H1 (cell line): ENCODE data around the gene DRAM2. TPM values are rescaled to one million over a fixed set of nuclear protein-coding genes. Genes with fewer than 3 reads are reported as not detected.

Source experiments
- CTCF ChIA-PET: fragments of 300-600 bp; sonication (Branson Sonifier 250); formaldehyde crosslinking; loops from one replicate; lab custom pipeline; 2021; ENCODE audit not compliant: partially characterized antibody; lab: Charles Lee
- POLR2A ChIA-PET: fragments of 300-600 bp; sonication (Branson Sonifier 250); formaldehyde crosslinking; loops from one replicate; lab custom pipeline; 2021; ENCODE audit warnings: inconsistent platforms; ENCODE audit not compliant: partially characterized antibody; lab: Charles Lee
- DNase-seq, 2 experiments: peaks; one replicate each; pipeline versions ENCODE4 v3.0.0 to v3.0.0-alpha.2; 2010 to 2022; ENCODE audit warnings: low spot score in 2 of 2, low read depth in 1 of 2, mixed read lengths in 1 of 2
- FAIRE-seq: peaks from 2 replicates; lab custom pipeline; 2011; peaks lifted over from hg19 to GRCh38; lab: Jason Lieb, UNC
- H2AFZ ChIP-seq: 2 replicates; pipeline ENCODE4 v1.8.1; 2012; ENCODE audit warnings: low read length, inconsistent platforms
- H2AK5ac ChIP-seq: 2 replicates; pipeline ENCODE4 v1.6.1; 2013; ENCODE audit warnings: low read depth, low read length
- H2BK120ac ChIP-seq: replicated peaks from 2 replicates; pipeline ENCODE3; 2013; ENCODE audit warnings: low read depth, low read length, inconsistent platforms
- H2BK12ac ChIP-seq: 2 replicates; pipeline ENCODE4 v1.6.1; 2013; ENCODE audit warnings: low read depth, low read length
- H2BK15ac ChIP-seq: 2 replicates; pipeline ENCODE4 v1.6.1; 2013; ENCODE audit warnings: low read length
- H2BK20ac ChIP-seq: 2 replicates; pipeline ENCODE4 v1.6.1; 2013; ENCODE audit warnings: low read length
- H2BK5ac ChIP-seq: 2 replicates; pipeline ENCODE4 v1.6.1; 2013; ENCODE audit warnings: low read depth, low read length
- H3K14ac ChIP-seq: 2 replicates; pipeline ENCODE4 v1.6.1; 2013; ENCODE audit warnings: inconsistent platforms; ENCODE audit not compliant: insufficient read length
- H3K18ac ChIP-seq: 2 replicates; pipeline ENCODE4 v1.6.1; 2013; ENCODE audit warnings: low read length; ENCODE audit errors: extremely low read depth
- H3K23ac ChIP-seq: 2 replicates; pipeline ENCODE4 v1.6.1; 2013; ENCODE audit warnings: inconsistent platforms; ENCODE audit not compliant: insufficient read length
- H3K23me2 ChIP-seq: 2 replicates; pipeline ENCODE4 v1.6.1; 2013; ENCODE audit warnings: low read depth, low read length
- H3K27ac ChIP-seq: 2 replicates; pipeline ENCODE4 v1.6.1; 2011; ENCODE audit warnings: low read depth, low read length, inconsistent platforms
- H3K27me3 ChIP-seq, 4 experiments: replicated peaks in 1 of 4; 1 replicate in 1 of 4; 2 replicates in 3 of 4; pipeline versions ENCODE4 v1.6.1 to v1.8.1; 2011 to 2013; ENCODE audit warnings: low read length in 3 of 4, mild to moderate bottlenecking in 3 of 4, inconsistent platforms in 2 of 4, mixed read lengths in 2 of 4, moderate library complexity in 1 of 4; ENCODE audit not compliant: control insufficient read depth in 3 of 4, insufficient read depth in 3 of 4; ENCODE audit errors: extremely low read depth in 1 of 4
- H3K36me3 ChIP-seq, 4 experiments: 2 replicates each; pipeline versions ENCODE4 v1.6.1 to v1.8.1; 2011 to 2013; ENCODE audit warnings: mild to moderate bottlenecking in 4 of 4, low read length in 3 of 4, moderate library complexity in 2 of 4, control low read depth in 1 of 4, inconsistent platforms in 1 of 4; ENCODE audit not compliant: insufficient read depth in 4 of 4, control insufficient read depth in 2 of 4
- H3K4ac ChIP-seq: replicated peaks from 2 replicates; pipeline ENCODE3; 2013; ENCODE audit warnings: low read length, low read depth, mixed read lengths, inconsistent platforms; ENCODE audit not compliant: insufficient read length
- H3K4me1 ChIP-seq, 4 experiments: replicated peaks in 1 of 4; 1 replicate in 1 of 4; 2 replicates in 3 of 4; pipeline versions ENCODE4 v1.6.1 to v1.8.1; 2011 to 2013; ENCODE audit warnings: low read length in 3 of 4, inconsistent platforms in 2 of 4, mixed read lengths in 1 of 4; ENCODE audit not compliant: insufficient read depth in 4 of 4, control insufficient read depth in 3 of 4
- H3K4me2 ChIP-seq, 2 experiments: 2 replicates each; pipeline versions ENCODE4 v1.6.1 to v1.8.1; 2011 to 2013; ENCODE audit warnings: low read depth in 2 of 2, low read length in 2 of 2, control low read depth in 1 of 2, inconsistent platforms in 1 of 2, mild to moderate bottlenecking in 1 of 2; ENCODE audit not compliant: insufficient read depth in 1 of 2
- H3K4me3 ChIP-seq, 4 experiments: fragments of 200-600, 300-600 bp in 1 of 4; sonication (generic), shearing (Covaris generic), sonication (Bioruptor Twin) in 1 of 4; 2 replicates each; pipeline versions ENCODE4 v1.5.1 to v1.8.1; 2011 to 2016; ENCODE audit warnings: low read length in 4 of 4, low read depth in 3 of 4, control low read depth in 2 of 4, inconsistent platforms in 2 of 4, mild to moderate bottlenecking in 2 of 4, mixed read lengths in 1 of 4, moderate library complexity in 1 of 4; ENCODE audit not compliant: insufficient read depth in 2 of 4; ENCODE audit errors: extremely low read depth in 1 of 4
- H3K56ac ChIP-seq: replicated peaks from 2 replicates; pipeline ENCODE3; 2013; ENCODE audit warnings: low read depth, mild to moderate bottlenecking, mixed read lengths, low read length, inconsistent platforms; ENCODE audit not compliant: insufficient read length
- H3K79me1 ChIP-seq: 2 replicates; pipeline ENCODE4 v1.6.1; 2013; ENCODE audit warnings: low read depth, low read length, control low read depth
- H3K79me2 ChIP-seq, 2 experiments: 2 replicates each; pipeline versions ENCODE4 v1.6.1 to v1.8.1; 2012 to 2013; ENCODE audit warnings: low read length in 2 of 2, mild to moderate bottlenecking in 2 of 2, inconsistent platforms in 1 of 2; ENCODE audit not compliant: insufficient read depth in 2 of 2, control insufficient read depth in 1 of 2
- H3K9ac ChIP-seq, 4 experiments: replicated peaks in 1 of 4; 1 replicate in 1 of 4; 2 replicates in 3 of 4; pipeline versions ENCODE4 v1.6.1 to v1.8.1; 2011 to 2013; ENCODE audit warnings: low read depth in 3 of 4, low read length in 3 of 4, control low read depth in 2 of 4, mild to moderate bottlenecking in 2 of 4, moderate library complexity in 2 of 4, inconsistent platforms in 1 of 4; ENCODE audit errors: extremely low read depth in 1 of 4
- H3K9me3 ChIP-seq, 2 experiments: 2 replicates each; pipeline versions ENCODE4 v1.6.1 to v1.8.1; 2012 to 2013; ENCODE audit warnings: mild to moderate bottlenecking in 2 of 2, moderate library complexity in 2 of 2, control low read depth in 1 of 2, inconsistent platforms in 1 of 2, low read depth in 1 of 2, low read length in 1 of 2, mixed read lengths in 1 of 2; ENCODE audit not compliant: insufficient read depth in 2 of 2
- H4K20me1 ChIP-seq, 2 experiments: replicated peaks in 1 of 2; 2 replicates each; pipeline versions ENCODE3 to v1.8.1; 2011 to 2013; ENCODE audit warnings: inconsistent platforms in 2 of 2, low read length in 2 of 2, mild to moderate bottlenecking in 1 of 2; ENCODE audit not compliant: insufficient read depth in 2 of 2, control insufficient read depth in 1 of 2
- H4K5ac ChIP-seq: 2 replicates; pipeline ENCODE4 v1.6.1; 2013; ENCODE audit warnings: low read length, low read depth, mixed read lengths, inconsistent platforms; ENCODE audit not compliant: insufficient read length
- H4K8ac ChIP-seq: 2 replicates; pipeline ENCODE4 v1.8.0; 2013; ENCODE audit warnings: mild to moderate bottlenecking, moderate library complexity, low read length, inconsistent platforms; ENCODE audit not compliant: insufficient read depth; ENCODE audit errors: extremely low read depth
- H4K91ac ChIP-seq: replicated peaks from 2 replicates; pipeline ENCODE3; 2013; ENCODE audit warnings: low read length, mixed read lengths, inconsistent platforms; ENCODE audit not compliant: insufficient read length
- EGR1 ChIP-seq: IDR thresholded peaks from 2 replicates; pipeline ENCODE4 v1.6.1; 2011; ENCODE audit warnings: low read depth, low read length, borderline replicate concordance
- JUN ChIP-seq: IDR thresholded peaks from 2 replicates; pipeline ENCODE4 v1.6.1; 2011; ENCODE audit warnings: low read depth, mild to moderate bottlenecking, improper control_type of control experiment, low read length
- KDM4A ChIP-seq: IDR thresholded peaks from one replicate; pipeline ENCODE4 v1.7.1; 2012; ENCODE audit warnings: low read depth, mild to moderate bottlenecking, moderate library complexity, low read length, inconsistent platforms; ENCODE audit not compliant: severe bottlenecking
- RAD21 ChIP-seq, 2 experiments: IDR thresholded peaks in 1 of 2; conservative IDR thresholded peaks in 1 of 2; 2 replicates each; pipeline ENCODE4 v1.6.1; 2011; ENCODE audit warnings: low read depth in 2 of 2, low read length in 2 of 2, improper control_type of control experiment in 1 of 2, inconsistent platforms in 1 of 2, mild to moderate bottlenecking in 1 of 2, moderate library complexity in 1 of 2
- WGBS, 2 experiments: shearing (Covaris generic) in 1 of 2; methylation state at CpG; one replicate each; pipeline versions ENCODE4 v1.1.6 to v1.1.7; 2013 to 2015; ENCODE audit warnings: low lambda C conversion rate in 2 of 2, mixed read lengths in 2 of 2, inconsistent platforms in 1 of 2, low coverage in 1 of 2, missing lambda C conversion rate in 1 of 2; ENCODE audit not compliant: insufficient replicate concordance in 2 of 2, insufficient coverage in 1 of 2, insufficient read length in 1 of 2; ENCODE audit errors: extremely low coverage in 1 of 2, missing lambda C conversion rate in 1 of 2; 5-methylcytosine and 5-hydroxymethylcytosine counted together
- polyA plus RNA-seq, 7 experiments: library from polyadenylated mRNA; depleted of rRNA in 3 of 7; stranded (reverse) in 5 of 7; unstranded in 2 of 7; fragments of >200 nt in 5 of 7; fragments of 200-250 nt in 2 of 7; gene quantifications; 1 replicate in 5 of 7; 2 replicates in 1 of 7; 4 replicates in 1 of 7; pipeline versions ENCODE4 v1.2.1 to v1.2.3, GENCODE V29; 2011 to 2013; ENCODE audit warnings: missing spikeins in 2 of 7, mixed read lengths in 2 of 7
- total RNA-seq: library from RNA; stranded (reverse); fragmentation: NEBNext Ultra II Directional; extraction: Animal tissue kit (Norgen Biotek cat#: 25700); gene quantifications from 2 replicates; pipeline ENCODE4 v1.2.1, GENCODE V29; 2021
- TF ChIP-seq, protein P1 (sequence below): IDR thresholded peaks from 2 replicates; pipeline ENCODE4 v1.6.1; 2012; ENCODE audit warnings: inconsistent platforms

The DRAM2 gene
- total and polyA plus RNA-seq, 2 of the 8 experiments (the other 6 are each of a cell fraction or from before 2014, with no cell fraction given): 35.2 to 68.2 TPM

DNA sequence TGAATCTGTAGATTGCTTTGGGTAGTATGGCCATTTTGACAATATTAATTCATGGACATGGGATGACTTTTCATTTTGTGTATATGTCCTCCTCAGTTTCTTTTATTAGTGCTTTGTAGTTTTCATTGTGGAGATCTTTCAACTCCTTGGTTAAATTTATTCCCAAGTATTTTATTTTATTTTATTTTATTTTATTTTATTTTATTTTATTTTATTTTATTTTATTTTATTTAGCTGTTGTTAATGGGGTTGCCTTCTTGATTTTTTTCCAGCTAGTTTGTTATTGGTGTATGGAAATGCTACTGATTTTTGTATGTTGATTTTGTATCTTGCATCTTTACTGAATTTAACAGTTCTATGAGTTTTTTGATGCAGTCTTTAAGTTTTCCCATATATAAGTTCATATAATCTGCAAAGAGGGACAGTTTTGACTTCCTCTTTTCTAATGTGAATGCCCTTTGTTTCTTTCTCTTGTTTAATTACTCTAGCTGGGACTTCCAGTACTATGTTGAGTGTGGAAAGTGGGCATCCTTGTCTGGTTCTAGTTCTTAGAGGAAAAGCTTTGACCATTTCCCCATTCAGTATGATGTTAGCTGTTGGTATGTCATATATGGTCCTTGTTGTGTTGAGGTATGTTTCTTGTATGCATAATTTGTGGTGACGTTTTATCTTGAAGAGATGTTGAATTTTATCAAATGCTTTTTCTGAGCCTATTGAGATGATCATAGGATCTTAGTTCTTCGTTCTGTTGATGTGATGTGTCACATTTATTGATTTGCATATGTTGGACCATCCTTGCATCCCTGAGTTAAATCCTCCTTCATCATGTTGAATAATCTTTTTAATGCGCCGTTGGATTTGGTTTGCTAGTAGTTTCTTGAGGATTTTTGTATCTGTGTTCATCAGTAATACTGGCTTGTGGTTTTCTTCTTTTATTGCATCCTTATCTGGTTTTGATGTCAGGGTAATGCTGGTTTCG, 14.4 kb upstream of the DRAM2 start:
- Histone ChIP-seq H4K5ac (no peak overlapping the region), H3K14ac (no peak overlapping the region), H3K23me2 (no peaks in the 10 kb centered on the region), H2BK15ac (no peak overlapping the region), H3K18ac (no peak overlapping the region), H4K8ac (no peak overlapping the region), H3K4ac (no peak overlapping the region), H3K4me3 (no peak overlapping the region), H3K4me2 (no peak overlapping the region), H3K79me2 (peaks cover 0 to 59% of the 10 kb centered on the region in 2 experiments; a peak in 3 of 4 replicates), H4K20me1 (no peaks in the 10 kb centered on the region), H2AK5ac (no peak overlapping the region), H3K9me3 (no peaks in the 10 kb centered on the region), H3K56ac (no peak overlapping the region), H2BK12ac (no peak overlapping the region), H3K23ac (no peak overlapping the region), H3K36me3 (peaks cover 0 to 31% (median 5%) of the 10 kb centered on the region in 4 experiments; a peak in 3 of 8 replicates), H3K4me1 (no peaks in the 10 kb centered on the region), H2AFZ (no peak overlapping the region), H2BK5ac (no peak overlapping the region), H2BK20ac (no peak overlapping the region), H3K79me1 (no peaks in the 10 kb centered on the region; the same call in 1 of the 2 replicates), H3K9ac (no peak overlapping the region), H3K27me3 (no peaks in the 10 kb centered on the region), H2BK120ac (no peak overlapping the region), H3K27ac (no peak overlapping the region), H4K91ac (no peak overlapping the region)
- TF ChIP-seq EGR1 (no peak), RAD21 (IDR thresholded peaks at IDR 0.05 in 1 of 2, conservative IDR thresholded peaks at IDR 0.05 in 1 of 2; ENCODE audit: low read depth in 2 of 2, low read length in 2 of 2) (no peak), JUN (no peak), KDM4A (no peak)
- TF ChIP-seq, protein P1, sequence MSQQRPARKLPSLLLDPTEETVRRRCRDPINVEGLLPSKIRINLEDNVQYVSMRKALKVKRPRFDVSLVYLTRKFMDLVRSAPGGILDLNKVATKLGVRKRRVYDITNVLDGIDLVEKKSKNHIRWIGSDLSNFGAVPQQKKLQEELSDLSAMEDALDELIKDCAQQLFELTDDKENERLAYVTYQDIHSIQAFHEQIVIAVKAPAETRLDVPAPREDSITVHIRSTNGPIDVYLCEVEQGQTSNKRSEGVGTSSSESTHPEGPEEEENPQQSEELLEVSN: no peak
- CTCF ChIA-PET: interaction anchor here (1.0 kb wide), 1 partner anchor 38 kb away, joined by 4 read pairs; no protein-coding TSS in a partner anchor
- WGBS, 2 experiments: 82% methylated on average over 5 of the region's 5 CpGs; no CpG with 5 or more reads in 1 of the 2 experiments
- no peak for DNase-seq
- POLR2A ChIA-PET: no interaction called here
- FAIRE-seq: no peak
